ENCODE data around the gene PCK2. TPM values are rescaled to one million over a fixed set of nuclear protein-coding genes. Genes with fewer than 3 reads are reported as not detected.
A peak's percentile ranks its signal among the peaks of the same experiment; 100 is the strongest.

PCK2 gene
- total and polyA plus RNA-seq, 2 of the 13 experiments (the other 11 are each of a cell fraction or from before 2014, with no cell fraction given): 129 to 272 TPM

- TF ChIP-seq DR1 (CRISPR knock-in tag; IDR thresholded peaks at IDR 0.05): peak; percentile 77; the same call in 1 of the 2 replicates
- TF ChIP-seq ARNTL (CRISPR knock-in tag; IDR thresholded peaks at IDR 0.05): no peak
- peak; percentile 61; the same call in 1 of the 2 replicates for TF ChIP-seq ARID5B (CRISPR knock-in tag; IDR thresholded peaks at IDR 0.05)
- peak; percentile 97 for TF ChIP-seq SAP130 (CRISPR knock-in tag; IDR thresholded peaks at IDR 0.05; ENCODE audit: low read depth)
- no peak; the same call in 1 of the 2 replicates for TF ChIP-seq KDM1A (CRISPR knock-in tag; IDR thresholded peaks at IDR 0.05)
- no peak for TF ChIP-seq MTF1 (CRISPR knock-in tag; IDR thresholded peaks at IDR 0.05)
- no peak for TF ChIP-seq TCF7 (IDR thresholded peaks at IDR 0.05; ENCODE audit: low read depth)
- TF ChIP-seq, protein P1, sequence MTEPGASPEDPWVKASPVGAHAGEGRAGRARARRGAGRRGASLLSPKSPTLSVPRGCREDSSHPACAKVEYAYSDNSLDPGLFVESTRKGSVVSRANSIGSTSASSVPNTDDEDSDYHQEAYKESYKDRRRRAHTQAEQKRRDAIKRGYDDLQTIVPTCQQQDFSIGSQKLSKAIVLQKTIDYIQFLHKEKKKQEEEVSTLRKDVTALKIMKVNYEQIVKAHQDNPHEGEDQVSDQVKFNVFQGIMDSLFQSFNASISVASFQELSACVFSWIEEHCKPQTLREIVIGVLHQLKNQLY (CRISPR knock-in tag; IDR thresholded peaks at IDR 0.05): peak; percentile 61; the same call in 1 of the 2 replicates
- TF ChIP-seq SP2 (CRISPR knock-in tag; IDR thresholded peaks at IDR 0.05): no peak
- TF ChIP-seq ZNF557 (CRISPR knock-in tag; IDR thresholded peaks at IDR 0.05): 0 out of 2 replicates have a peak, but pooled peaks have one; percentile 40
- peak; percentile 83 for TF ChIP-seq MED8 (CRISPR knock-in tag; IDR thresholded peaks at IDR 0.05; ENCODE audit: insufficient replicate concordance)
- peak; percentile 99 for TF ChIP-seq KMT2A (CRISPR knock-in tag; IDR thresholded peaks at IDR 0.05)
- no peak for TF ChIP-seq ZNF207 (IDR thresholded peaks at IDR 0.05; ENCODE audit: borderline replicate concordance)
- TF ChIP-seq ZNF260 (CRISPR knock-in tag; IDR thresholded peaks at IDR 0.05; ENCODE audit: borderline replicate concordance, low read depth): no peak
- TF ChIP-seq ONECUT2 (CRISPR knock-in tag; IDR thresholded peaks at IDR 0.05): no peak; the same call in 1 of the 2 replicates
- TF ChIP-seq ZNF83 (CRISPR knock-in tag; IDR thresholded peaks at IDR 0.05; ENCODE audit: borderline replicate concordance): peak; percentile 96
- TF ChIP-seq ZNF713 (CRISPR knock-in tag; IDR thresholded peaks at IDR 0.05): peak; percentile 98
- TF ChIP-seq MBNL3 (CRISPR knock-in tag; conservative IDR thresholded peaks at IDR 0.05): no peak
- no peak; the same call in none of the 2 replicates for TF ChIP-seq ZKSCAN8 (CRISPR knock-in tag; IDR thresholded peaks at IDR 0.05; ENCODE audit: borderline replicate concordance)
- peak; percentile 49; the same call in 1 of the 2 replicates for TF ChIP-seq SOX5 (CRISPR knock-in tag; IDR thresholded peaks at IDR 0.05; ENCODE audit: borderline replicate concordance)
- TF ChIP-seq IRF2 (CRISPR knock-in tag; IDR thresholded peaks at IDR 0.05): peak; percentile 100
- no peak; the same call in 1 of the 2 replicates for TF ChIP-seq WIZ (CRISPR knock-in tag; IDR thresholded peaks at IDR 0.05)
- TF ChIP-seq HHEX (CRISPR knock-in tag; IDR thresholded peaks at IDR 0.05): 0 out of 2 replicates have a peak, but pooled peaks have one; percentile 9
- no peak; the same call in 1 of the 2 replicates for TF ChIP-seq ZNF441 (CRISPR knock-in tag; IDR thresholded peaks at IDR 0.05; ENCODE audit: borderline replicate concordance)
- peak; percentile 82; the same call in 1 of the 2 replicates for TF ChIP-seq ZNF543 (CRISPR knock-in tag; IDR thresholded peaks at IDR 0.05)
- peak; percentile 97 for TF ChIP-seq AGO2 (optimal IDR thresholded peaks at IDR 0.05; ENCODE audit: low read depth, low read length)
- TF ChIP-seq NFE2L2 (IDR thresholded peaks at IDR 0.05; ENCODE audit: low read length): no peak
- no peak for TF ChIP-seq RBM22 (optimal IDR thresholded peaks at IDR 0.05; ENCODE audit: low read length)
Observed at GRCh38 chr14:24135834-24136683, 41.9 kb downstream of the PCK2 start, which contains the start of gene PSME1 (continued).
